NCI-H446 (cell line): ENCODE measurements around the gene AGTPBP1.

Source experiments
- DNase-seq, 2 experiments: peaks; one replicate each; lab custom pipeline; 2025; lab: John Stamatoyannopoulos, UW

AGTPBP1 gene

GRCh38 chr9:85501882-85502281 is 239.9 kb downstream of the AGTPBP1 start:
- no peak for DNase-seq

GRCh38 chr9:85501456-85501855 is 240.3 kb downstream of the AGTPBP1 start:
- no peak for DNase-seq
